Panc1 (cell line): Measurements from ENCODE around the gene VKORC1. TPM values are rescaled to one million over a fixed set of nuclear protein-coding genes. Genes with fewer than 3 reads are reported as not detected.

Source experiments
- ATAC-seq: fragments of 200-7000 bp; cut with Tn5 transposase; 2 replicates; pipeline ENCODE4 v1.9.1; 2020; ENCODE audit warnings: mild to moderate bottlenecking, moderate library complexity
- BruUV-seq: library from RNA; stranded (reverse); fragments of 400-500 nt; replicated peaks from 2 replicates; lab custom pipeline; 2021; lab: Mats Ljungman, UMichigan
- CTCF ChIA-PET: fragments of 300-600 bp; sonication (Branson Sonifier 250); formaldehyde crosslinking; loops from one replicate; lab custom pipeline; 2022; ENCODE audit warnings: antibody characterized with exemption; lab: Charles Lee
- POLR2A ChIA-PET: fragments of 300-600 bp; sonication (Branson Sonifier 250); formaldehyde crosslinking; loops from one replicate; lab custom pipeline; 2022; ENCODE audit warnings: antibody characterized with exemption; lab: Charles Lee
- DNase-seq: peaks from one replicate; pipeline ENCODE4 v3.0.0-alpha.2; 2010; ENCODE audit warnings: low read depth, low spot score
- H3K27ac ChIP-seq: 2 replicates; pipeline ENCODE4 v1.5.1; 2011; ENCODE audit warnings: mild to moderate bottlenecking, low read length, inconsistent platforms
- H3K27me3 ChIP-seq: fragments of 200-500 bp; sonication (Bioruptor generic); 2 replicates; pipeline ENCODE4 v1.6.0; 2014; ENCODE audit warnings: low read length, inconsistent platforms; ENCODE audit not compliant: control insufficient read depth, insufficient read depth
- H3K36me3 ChIP-seq: fragments of 200-500 bp; sonication (Bioruptor generic); 2 replicates; pipeline ENCODE4 v1.5.1; 2014; ENCODE audit warnings: inconsistent platforms, mild to moderate bottlenecking, low read length, moderate library complexity; ENCODE audit not compliant: control insufficient read depth, insufficient read depth
- H3K4me1 ChIP-seq: 2 replicates; pipeline ENCODE4 v1.5.1; 2011; ENCODE audit warnings: inconsistent platforms, mild to moderate bottlenecking, low read length, moderate library complexity; ENCODE audit not compliant: control insufficient read depth, insufficient read depth
- H3K4me3 ChIP-seq, 2 experiments: 2 replicates each; pipeline ENCODE4 v1.5.1; 2011 to 2012; ENCODE audit warnings: low read depth in 2 of 2, low read length in 2 of 2, mild to moderate bottlenecking in 2 of 2, inconsistent platforms in 1 of 2, moderate library complexity in 1 of 2
- H3K9me3 ChIP-seq: fragments of 200-500 bp; sonication (Bioruptor generic); 2 replicates; pipeline ENCODE4 v1.5.1; 2014; ENCODE audit warnings: low read depth, mild to moderate bottlenecking, inconsistent platforms, low read length, moderate library complexity; ENCODE audit not compliant: control insufficient read depth, insufficient read depth
- CTCF ChIP-seq: fragments of 450-650 bp; IDR thresholded peaks from 2 replicates; pipeline ENCODE4 v1.5.1; 2017; ENCODE audit warnings: mild to moderate bottlenecking
- POLR2AphosphoS5 ChIP-seq: IDR thresholded peaks from 2 replicates; pipeline ENCODE4 v1.6.1; 2012; ENCODE audit warnings: mild to moderate bottlenecking, low read depth, low read length, moderate library complexity
- SIN3A ChIP-seq: IDR thresholded peaks from 2 replicates; pipeline ENCODE4 v1.6.1; 2012; ENCODE audit warnings: low read depth, mild to moderate bottlenecking, low read length, moderate library complexity, borderline replicate concordance; ENCODE audit not compliant: insufficient read depth
- TCF7L2 ChIP-seq: IDR thresholded peaks from 2 replicates; pipeline ENCODE4 v1.6.1; 2011; ENCODE audit warnings: mild to moderate bottlenecking, low read depth, low read length, inconsistent platforms
- in situ Hi-C: cut with HindIII; loops from 2 replicates; pipeline ENCODE4 v1.10.0; 2016; ENCODE audit warnings: low sequenced_read_pairs, low pct_unique_long_range_greater_than_20kb
- intact Hi-C: fragments of 100-400 bp; cut with micrococcal nuclease; formaldehyde crosslinking; loops from one replicate; pipeline ENCODE4 v1.10.0; 2022; ENCODE audit not compliant: unreplicated experiment
- total RNA-seq: library from RNA; stranded (reverse); gene quantifications from one replicate; pipeline ENCODE4 v1.2.1, GENCODE V29; 2021; ENCODE audit not compliant: unreplicated experiment
- TF ChIP-seq, protein P1 (sequence below), 2 experiments: IDR thresholded peaks; 2 replicates each; pipeline ENCODE4 v1.6.1; 2011 to 2012; ENCODE audit warnings: low read depth in 2 of 2, control low read depth in 1 of 2, low read length in 1 of 2, mild to moderate bottlenecking in 1 of 2, moderate library complexity in 1 of 2; ENCODE audit not compliant: insufficient read depth in 1 of 2

Gene VKORC1
- total RNA-seq, 1 experiment from 2014 or later = 109 TPM

GRCh38 chr16:31108035-31108793 lies 13.6 kb upstream of the VKORC1 start, which contains the start of gene BCKDK:
Gene BCKDK, plus strand, starts transcription at chr16:31108386. Its CDS starts 838 bp downstream, at chr16:31109224.
- in situ Hi-C loops = no loop called here
- H3K9me3 ChIP-seq = no peaks in the 10 kb centered on the region
- peaks cover 9% of the 10 kb centered on the region for H3K4me1 ChIP-seq
- peak within 1 kb of the TSS; percentile 78 to 94 for H3K4me3 ChIP-seq
- intact Hi-C loops = no loop called here
- no TSS peak for BruUV-seq
- TF ChIP-seq TCF7L2 (no peak; the same call in 1 of the 2 replicates), POLR2AphosphoS5 (peak; percentile 46), SIN3A (no peak)
- TF ChIP-seq, protein P1, sequence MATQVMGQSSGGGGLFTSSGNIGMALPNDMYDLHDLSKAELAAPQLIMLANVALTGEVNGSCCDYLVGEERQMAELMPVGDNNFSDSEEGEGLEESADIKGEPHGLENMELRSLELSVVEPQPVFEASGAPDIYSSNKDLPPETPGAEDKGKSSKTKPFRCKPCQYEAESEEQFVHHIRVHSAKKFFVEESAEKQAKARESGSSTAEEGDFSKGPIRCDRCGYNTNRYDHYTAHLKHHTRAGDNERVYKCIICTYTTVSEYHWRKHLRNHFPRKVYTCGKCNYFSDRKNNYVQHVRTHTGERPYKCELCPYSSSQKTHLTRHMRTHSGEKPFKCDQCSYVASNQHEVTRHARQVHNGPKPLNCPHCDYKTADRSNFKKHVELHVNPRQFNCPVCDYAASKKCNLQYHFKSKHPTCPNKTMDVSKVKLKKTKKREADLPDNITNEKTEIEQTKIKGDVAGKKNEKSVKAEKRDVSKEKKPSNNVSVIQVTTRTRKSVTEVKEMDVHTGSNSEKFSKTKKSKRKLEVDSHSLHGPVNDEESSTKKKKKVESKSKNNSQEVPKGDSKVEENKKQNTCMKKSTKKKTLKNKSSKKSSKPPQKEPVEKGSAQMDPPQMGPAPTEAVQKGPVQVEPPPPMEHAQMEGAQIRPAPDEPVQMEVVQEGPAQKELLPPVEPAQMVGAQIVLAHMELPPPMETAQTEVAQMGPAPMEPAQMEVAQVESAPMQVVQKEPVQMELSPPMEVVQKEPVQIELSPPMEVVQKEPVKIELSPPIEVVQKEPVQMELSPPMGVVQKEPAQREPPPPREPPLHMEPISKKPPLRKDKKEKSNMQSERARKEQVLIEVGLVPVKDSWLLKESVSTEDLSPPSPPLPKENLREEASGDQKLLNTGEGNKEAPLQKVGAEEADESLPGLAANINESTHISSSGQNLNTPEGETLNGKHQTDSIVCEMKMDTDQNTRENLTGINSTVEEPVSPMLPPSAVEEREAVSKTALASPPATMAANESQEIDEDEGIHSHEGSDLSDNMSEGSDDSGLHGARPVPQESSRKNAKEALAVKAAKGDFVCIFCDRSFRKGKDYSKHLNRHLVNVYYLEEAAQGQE (IDR thresholded peaks at IDR 0.05; ENCODE audit: insufficient read depth in 1 of 2, low read depth in 2 of 2, low read length in 1 of 2) = no peak
- peak within 1 kb of the TSS; percentile 81 for H3K27ac ChIP-seq
- ChIA-PET CTCF (no interaction called here), POLR2A (interaction anchor here (0.6 kb wide), 1 partner anchor 111 kb away, joined by 4 read pairs; no protein-coding TSS in a partner anchor)
- H3K27me3 ChIP-seq = no peaks in the 10 kb centered on the region
- H3K36me3 ChIP-seq = no peaks in the 10 kb centered on the region; the same call in 1 of the 2 replicates
- DNase-seq (no peak), ATAC-seq (peak; percentile 95)

DNA sequence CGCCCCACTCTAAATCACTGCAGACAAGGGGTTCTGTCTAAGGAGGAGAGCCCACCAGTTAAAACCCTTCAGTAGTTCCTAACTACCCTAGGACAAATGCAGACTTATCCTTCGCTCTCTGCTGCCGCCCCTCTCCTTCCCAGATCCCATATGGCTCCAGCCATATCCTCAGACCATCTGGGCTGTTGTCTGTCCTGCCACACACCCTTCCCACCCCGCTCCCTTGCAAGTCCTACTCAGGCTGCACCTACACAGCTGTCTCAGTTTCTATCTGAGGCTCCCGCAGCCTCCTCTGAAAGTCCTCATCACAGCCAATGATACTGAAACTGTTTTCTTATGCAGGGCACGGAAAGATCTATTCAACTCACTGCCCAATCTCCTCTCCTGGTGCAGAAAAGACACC lies 12.9 kb upstream of the VKORC1 start:
- peak overlapping the region in 1 of 2 experiments; percentile 78; a peak in 3 of 4 replicates for H3K4me3 ChIP-seq
- no peaks in the 10 kb centered on the region for H3K27me3 ChIP-seq
- no peak for TF ChIP-seq POLR2AphosphoS5
- no peak for TF ChIP-seq CTCF
- TF ChIP-seq, protein P1 (IDR thresholded peaks at IDR 0.05; ENCODE audit: insufficient read depth in 1 of 2, low read depth in 2 of 2, low read length in 1 of 2) = no peak
- no peak for TF ChIP-seq SIN3A
- no peak for TF ChIP-seq TCF7L2
- no peak for ATAC-seq
- BruUV-seq = no TSS peak
- H3K4me1 ChIP-seq = peaks cover 9% of the 10 kb centered on the region
- intact Hi-C loops = no loop called here
- CTCF ChIA-PET = interaction anchor here (0.7 kb wide), 1 partner anchor 237 kb away, joined by 5 read pairs; no protein-coding TSS in a partner anchor
- no peaks in the 10 kb centered on the region for H3K9me3 ChIP-seq
- H3K36me3 ChIP-seq = no peaks in the 10 kb centered on the region; the same call in 1 of the 2 replicates
- peak overlapping the region; percentile 81 for H3K27ac ChIP-seq
- no peak for DNase-seq
- POLR2A ChIA-PET = no interaction called here
- in situ Hi-C loops = no loop called here
